Type B pancreatic cell (in vitro differentiated cells): ENCODE measurements around the gene SRRD. TPM values are rescaled to one million over a fixed set of nuclear protein-coding genes. Genes with fewer than 3 reads are reported as not detected.

Experiments
- DNase-seq: peaks from one replicate; pipeline ENCODE4 v3.0.0; 2021; ENCODE audit warnings: mixed read lengths; ENCODE audit not compliant: unreplicated experiment; ENCODE audit errors: extremely low spot score
- H3K27ac Mint-ChIP-seq: 2 replicates; pipeline ENCODE4 v1.8.0; 2021; ENCODE audit warnings: mild to moderate bottlenecking, mixed read lengths
- H3K27me3 Mint-ChIP-seq: 2 replicates; pipeline ENCODE4 v1.8.0; 2021; ENCODE audit warnings: mixed read lengths
- H3K36me3 Mint-ChIP-seq: 2 replicates; pipeline ENCODE4 v1.8.0; 2021; ENCODE audit warnings: mixed read lengths
- H3K4me1 Mint-ChIP-seq: one replicate; pipeline ENCODE4 v1.8.0; 2021; ENCODE audit warnings: mixed read lengths; ENCODE audit not compliant: unreplicated experiment
- H3K4me3 Mint-ChIP-seq: 2 replicates; pipeline ENCODE4 v1.8.0; 2021; ENCODE audit warnings: mild to moderate bottlenecking, mixed read lengths
- H3K9me3 Mint-ChIP-seq: 2 replicates; pipeline ENCODE4 v1.8.0; 2021; ENCODE audit warnings: mixed read lengths
- total RNA-seq: library from RNA; stranded (reverse); gene quantifications from 2 replicates; pipeline ENCODE4 v1.2.1, GENCODE V29; 2021; ENCODE audit warnings: low replicate concordance
- TF ChIP-seq, protein P1 (sequence below): fragments of 200-600 bp; sonication (generic); conservative IDR thresholded peaks from 2 replicates; pipeline ENCODE4 v1.5.0; 2021; ENCODE audit warnings: antibody characterized with exemption, mild to moderate bottlenecking

Gene SRRD
- total RNA-seq, 1 donor from 2014 or later: 27.7 TPM

- H3K27ac Mint-ChIP-seq: no peak overlapping the region
- no peaks in the 10 kb centered on the region for H3K9me3 Mint-ChIP-seq
- TF ChIP-seq, protein P1, sequence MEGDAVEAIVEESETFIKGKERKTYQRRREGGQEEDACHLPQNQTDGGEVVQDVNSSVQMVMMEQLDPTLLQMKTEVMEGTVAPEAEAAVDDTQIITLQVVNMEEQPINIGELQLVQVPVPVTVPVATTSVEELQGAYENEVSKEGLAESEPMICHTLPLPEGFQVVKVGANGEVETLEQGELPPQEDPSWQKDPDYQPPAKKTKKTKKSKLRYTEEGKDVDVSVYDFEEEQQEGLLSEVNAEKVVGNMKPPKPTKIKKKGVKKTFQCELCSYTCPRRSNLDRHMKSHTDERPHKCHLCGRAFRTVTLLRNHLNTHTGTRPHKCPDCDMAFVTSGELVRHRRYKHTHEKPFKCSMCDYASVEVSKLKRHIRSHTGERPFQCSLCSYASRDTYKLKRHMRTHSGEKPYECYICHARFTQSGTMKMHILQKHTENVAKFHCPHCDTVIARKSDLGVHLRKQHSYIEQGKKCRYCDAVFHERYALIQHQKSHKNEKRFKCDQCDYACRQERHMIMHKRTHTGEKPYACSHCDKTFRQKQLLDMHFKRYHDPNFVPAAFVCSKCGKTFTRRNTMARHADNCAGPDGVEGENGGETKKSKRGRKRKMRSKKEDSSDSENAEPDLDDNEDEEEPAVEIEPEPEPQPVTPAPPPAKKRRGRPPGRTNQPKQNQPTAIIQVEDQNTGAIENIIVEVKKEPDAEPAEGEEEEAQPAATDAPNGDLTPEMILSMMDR: no peak
- H3K4me1 Mint-ChIP-seq: no peaks in the 10 kb centered on the region
- H3K36me3 Mint-ChIP-seq: no peaks in the 10 kb centered on the region
- no peak for DNase-seq
- no peaks in the 10 kb centered on the region for H3K27me3 Mint-ChIP-seq
- H3K4me3 Mint-ChIP-seq: no peak overlapping the region
These were observed 57.6 kb downstream of the SRRD start for GRCh38 chr22:26541167-26541819.

GRCh38 chr22:26542831-26543230 lies 59.2 kb downstream of the SRRD start:
- TF ChIP-seq, protein P1: no peak
- no peaks in the 10 kb centered on the region for H3K27me3 Mint-ChIP-seq
- H3K9me3 Mint-ChIP-seq: no peaks in the 10 kb centered on the region
- H3K4me3 Mint-ChIP-seq: no peak overlapping the region
- H3K27ac Mint-ChIP-seq: no peak overlapping the region
- no peaks in the 10 kb centered on the region for H3K36me3 Mint-ChIP-seq
- no peaks in the 10 kb centered on the region for H3K4me1 Mint-ChIP-seq
- no peak for DNase-seq

Other genes with a start within 250 kb of the SRRD start
- gene ASPHD2, start 54.6 kb upstream of the SRRD start, total RNA-seq: 1.1 and 2.4 TPM in 2 replicates
- gene HPS4, start 94 bp upstream of the SRRD start, total RNA-seq: 38.1 and 46.1 TPM in 2 replicates
- gene TFIP11, start 28.6 kb downstream of the SRRD start, total RNA-seq: 32.7 and 40.3 TPM in 2 replicates
- 15.7 and 24.3 TPM in 2 replicates for gene TPST2, start 106.3 kb downstream of the SRRD start, total RNA-seq
- gene CRYBB1, start 134.2 kb downstream of the SRRD start, total RNA-seq: 4.6 TPM in 1 of 2 replicates, not detected in the other
- 1.0 TPM in 1 of 2 replicates, not detected in the other for gene CRYBA4, start 138.1 kb downstream of the SRRD start, total RNA-seq
- gene MIAT, start 173.7 kb downstream of the SRRD start, total RNA-seq: 5.9 and 12.2 TPM in 2 replicates